HG03060 (cell line): ENCODE results near the gene EI24.
"Not testable (repeated sequence)": the region's sequence is repeated elsewhere in the genome, so short reads cannot be mapped to it uniquely, and the experiment has no call there.

Source experiments
- ATAC-seq: cut with Tn5 transposase; IDR thresholded peaks from one replicate; pipeline ENCODE4 v1.9.1; 2021; ENCODE audit warnings: low read depth, moderate number of reproducible peaks; ENCODE audit not compliant: unreplicated experiment

EI24 gene

GRCh38 chr11:125568970-125569914 lies at the start of gene EI24:
EI24 (plus strand) TSS chr11:125569477; CDS start chr11:125572528, 3,051 bp downstream.
- ATAC-seq: peak; percentile 89

- ATAC-seq: no peak
Measured at GRCh38 chr11:125519860-125520834, 49.1 kb upstream of the EI24 start.

GRCh38 chr11:125525303-125525702 lies 44.0 kb upstream of the EI24 start:
- no peak for ATAC-seq

GRCh38 chr11:125532668-125533067 lies 36.6 kb upstream of the EI24 start:
- ATAC-seq: no peak

GRCh38 chr11:125535585-125535984 lies 33.7 kb upstream of the EI24 start:
- no peak for ATAC-seq

GRCh38 chr11:125536834-125537233 lies 32.4 kb upstream of the EI24 start:
- not testable (repeated sequence) for ATAC-seq

- no peak for ATAC-seq
Measured at GRCh38 chr11:125542709-125543108, 26.6 kb upstream of the EI24 start.

- no peak for ATAC-seq
Measured at GRCh38 chr11:125550780-125551179, 18.5 kb upstream of the EI24 start.

GRCh38 chr11:125551835-125552342 lies 17.4 kb upstream of the EI24 start:
- no peak for ATAC-seq

GRCh38 chr11:125552927-125553326 lies 16.4 kb upstream of the EI24 start:
- ATAC-seq: no peak

GRCh38 chr11:125553357-125553756 lies 15.9 kb upstream of the EI24 start:
- no peak for ATAC-seq

GRCh38 chr11:125554038-125554437 lies 15.2 kb upstream of the EI24 start:
- ATAC-seq: no peak

- no peak for ATAC-seq
Measured at GRCh38 chr11:125559888-125560287, 9.4 kb upstream of the EI24 start.

GRCh38 chr11:125561924-125562323 lies 7.4 kb upstream of the EI24 start:
- ATAC-seq: no peak

- ATAC-seq: no peak
Measured at GRCh38 chr11:125562430-125562829, 6.8 kb upstream of the EI24 start.

- no peak for ATAC-seq
Measured at GRCh38 chr11:125564357-125564756, 4.9 kb upstream of the EI24 start.

GRCh38 chr11:125566235-125566634 lies 3.0 kb upstream of the EI24 start:
- ATAC-seq: no peak

- peak; percentile 20 for ATAC-seq
Measured at GRCh38 chr11:125569915-125570621, 791 bp downstream of the EI24 start.

- no peak for ATAC-seq
Measured at GRCh38 chr11:125570952-125571351, 1.7 kb downstream of the EI24 start.

- no peak for ATAC-seq
Measured at GRCh38 chr11:125572916-125573315, 3.6 kb downstream of the EI24 start.
